DOHH2 (cell line): ENCODE results near the gene ELAVL1.

ENCODE experiments used
- EZH2phosphoT487 ChIP-seq: fragments of 200-600 bp; sonication (generic); IDR thresholded peaks from 2 replicates; pipeline ENCODE4 v1.6.1; 2017; ENCODE audit warnings: borderline replicate concordance, mild to moderate bottlenecking, antibody characterized with exemption, low read length, moderate library complexity, mixed read lengths
- TF ChIP-seq, protein P1 (sequence below): fragments of 200-600 bp; sonication (generic); IDR thresholded peaks from one replicate; pipeline ENCODE4 v1.5.1; 2014; ENCODE audit warnings: antibody characterized with exemption, mild to moderate bottlenecking, low read depth, low read length; ENCODE audit not compliant: poor library complexity, severe bottlenecking

DNA sequence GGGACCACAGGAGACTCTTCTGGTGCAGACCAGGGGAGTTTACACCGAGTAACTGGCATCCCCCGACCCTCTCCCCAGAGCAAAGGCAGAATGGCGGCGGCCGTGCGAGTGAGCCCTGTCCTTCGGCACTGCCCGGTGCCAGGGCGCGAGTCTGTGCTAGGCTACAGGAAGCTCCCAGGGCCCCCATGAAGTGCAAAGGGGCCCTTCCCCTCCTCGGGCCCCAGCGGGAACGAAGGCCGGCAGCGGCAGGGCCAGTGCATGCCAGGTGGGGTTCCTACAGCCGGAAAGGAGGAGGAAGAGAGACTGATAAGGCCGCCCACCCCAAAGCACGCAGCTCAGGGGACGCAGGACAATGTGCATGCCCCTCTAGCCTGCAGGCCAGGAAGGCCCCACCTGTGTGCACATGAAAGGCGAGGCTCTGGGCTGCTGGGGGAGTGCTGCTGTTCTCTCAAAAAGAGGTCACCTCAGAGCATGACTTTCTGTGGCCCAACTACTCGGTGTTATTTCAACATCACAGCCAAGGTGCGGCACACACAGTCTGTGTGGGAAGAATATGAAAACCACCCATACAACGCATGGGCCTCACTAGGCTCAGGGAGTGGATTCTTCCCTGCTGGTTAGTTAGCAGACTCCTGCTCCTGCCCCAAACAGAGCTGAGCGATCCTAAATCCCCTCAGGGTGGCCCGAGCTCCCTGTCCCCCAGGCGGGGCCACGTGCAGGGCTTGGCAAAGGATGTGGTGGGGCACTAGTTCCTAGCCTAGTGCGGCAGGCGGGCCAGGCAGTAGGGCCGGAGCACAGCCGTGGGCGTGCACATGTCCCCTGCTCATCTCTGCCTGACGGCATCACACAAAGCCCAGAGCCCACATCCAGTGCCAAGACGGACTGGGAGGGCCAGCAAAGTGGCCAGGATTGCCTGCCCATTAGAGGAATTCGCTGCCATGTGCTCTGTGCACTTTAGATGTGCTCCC lies 33.6 kb downstream of the ELAVL1 start:
- TF ChIP-seq, protein P1, sequence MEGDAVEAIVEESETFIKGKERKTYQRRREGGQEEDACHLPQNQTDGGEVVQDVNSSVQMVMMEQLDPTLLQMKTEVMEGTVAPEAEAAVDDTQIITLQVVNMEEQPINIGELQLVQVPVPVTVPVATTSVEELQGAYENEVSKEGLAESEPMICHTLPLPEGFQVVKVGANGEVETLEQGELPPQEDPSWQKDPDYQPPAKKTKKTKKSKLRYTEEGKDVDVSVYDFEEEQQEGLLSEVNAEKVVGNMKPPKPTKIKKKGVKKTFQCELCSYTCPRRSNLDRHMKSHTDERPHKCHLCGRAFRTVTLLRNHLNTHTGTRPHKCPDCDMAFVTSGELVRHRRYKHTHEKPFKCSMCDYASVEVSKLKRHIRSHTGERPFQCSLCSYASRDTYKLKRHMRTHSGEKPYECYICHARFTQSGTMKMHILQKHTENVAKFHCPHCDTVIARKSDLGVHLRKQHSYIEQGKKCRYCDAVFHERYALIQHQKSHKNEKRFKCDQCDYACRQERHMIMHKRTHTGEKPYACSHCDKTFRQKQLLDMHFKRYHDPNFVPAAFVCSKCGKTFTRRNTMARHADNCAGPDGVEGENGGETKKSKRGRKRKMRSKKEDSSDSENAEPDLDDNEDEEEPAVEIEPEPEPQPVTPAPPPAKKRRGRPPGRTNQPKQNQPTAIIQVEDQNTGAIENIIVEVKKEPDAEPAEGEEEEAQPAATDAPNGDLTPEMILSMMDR: no peak
- no peak for TF ChIP-seq EZH2phosphoT487
